Neuronal stem cell (in vitro differentiated cells): ENCODE results near the gene CD2AP.

Experiments
- DNase-seq: peaks from one replicate; pipeline ENCODE4 v3.0.0-alpha.2; 2013; ENCODE audit warnings: low spot score
- H2AFZ ChIP-seq: one replicate; pipeline ENCODE4 v1.6.1; 2013; ENCODE audit warnings: mild to moderate bottlenecking, low read length, inconsistent platforms
- H2AK5ac ChIP-seq: 2 replicates; pipeline ENCODE4 v1.6.1; 2013; ENCODE audit warnings: low read depth, mild to moderate bottlenecking, inconsistent platforms, low read length, moderate library complexity, mixed read lengths
- H2BK120ac ChIP-seq: 2 replicates; pipeline ENCODE4 v1.6.1; 2013; ENCODE audit warnings: low read depth, mild to moderate bottlenecking, inconsistent platforms, low read length, moderate library complexity, mixed read lengths
- H2BK12ac ChIP-seq: one replicate; pipeline ENCODE4 v1.6.1; 2013; ENCODE audit warnings: low read length, inconsistent platforms
- H2BK15ac ChIP-seq: 2 replicates; pipeline ENCODE4 v1.6.1; 2013; ENCODE audit warnings: mild to moderate bottlenecking, low read length, inconsistent platforms, mixed read lengths
- H2BK5ac ChIP-seq: one replicate; pipeline ENCODE4 v1.6.1; 2013; ENCODE audit warnings: inconsistent platforms, mild to moderate bottlenecking, low read length, moderate library complexity
- H3K14ac ChIP-seq: one replicate; pipeline ENCODE4 v1.6.1; 2013; ENCODE audit warnings: low read length, inconsistent platforms
- H3K18ac ChIP-seq: 2 replicates; pipeline ENCODE4 v1.6.1; 2013; ENCODE audit warnings: low read length, inconsistent platforms
- H3K23ac ChIP-seq: 2 replicates; pipeline ENCODE4 v1.6.1; 2013; ENCODE audit warnings: low read depth, mild to moderate bottlenecking, mixed read lengths, low read length, inconsistent platforms; ENCODE audit not compliant: poor library complexity
- H3K27ac ChIP-seq: replicated peaks from 3 replicates; pipeline ENCODE4 v1.5.1; 2013; ENCODE audit warnings: low read length, inconsistent platforms
- H3K27me3 ChIP-seq, 3 experiments: 2 replicates each; pipeline ENCODE4 v1.6.1; 2013; ENCODE audit warnings: low read length in 3 of 3, mild to moderate bottlenecking in 2 of 3, inconsistent platforms in 1 of 3, low read depth in 1 of 3, mixed read lengths in 1 of 3, moderate library complexity in 1 of 3; ENCODE audit not compliant: control insufficient read depth in 3 of 3, insufficient read depth in 3 of 3
- H3K36me3 ChIP-seq, 2 donors: replicated peaks in 1 of 2; 2 replicates each; pipeline ENCODE4 v1.6.1; 2013; ENCODE audit warnings: low read length in 2 of 2; ENCODE audit not compliant: control insufficient read depth in 2 of 2, insufficient read depth in 2 of 2
- H3K4ac ChIP-seq: 2 replicates; pipeline ENCODE4 v1.6.1; 2013; ENCODE audit warnings: inconsistent platforms, mild to moderate bottlenecking, low read length, moderate library complexity
- H3K4me1 ChIP-seq, 2 donors: 1 replicate in 1 of 2; 2 replicates in 1 of 2; pipeline ENCODE4 v1.6.1; 2013; ENCODE audit warnings: low read length in 2 of 2, low read depth in 1 of 2; ENCODE audit not compliant: control insufficient read depth in 2 of 2, insufficient read depth in 1 of 2
- H3K4me2 ChIP-seq: one replicate; pipeline ENCODE4 v1.6.1; 2013; ENCODE audit warnings: mild to moderate bottlenecking, low read length, inconsistent platforms; ENCODE audit not compliant: insufficient read depth, poor library complexity, severe bottlenecking
- H3K4me3 ChIP-seq, 2 donors: 2 replicates each; pipeline ENCODE4 v1.5.1; 2013; ENCODE audit warnings: low read length in 2 of 2, mild to moderate bottlenecking in 2 of 2, inconsistent platforms in 1 of 2, moderate library complexity in 1 of 2
- H3K79me1 ChIP-seq: one replicate; pipeline ENCODE4 v1.6.1; 2013; ENCODE audit warnings: low read depth, mild to moderate bottlenecking, inconsistent platforms, low read length, moderate library complexity
- H3K9ac ChIP-seq: one replicate; pipeline ENCODE4 v1.6.1; 2013; ENCODE audit warnings: mild to moderate bottlenecking, low read depth, low read length, inconsistent platforms; ENCODE audit not compliant: poor library complexity
- H3K9me3 ChIP-seq, 2 donors: replicated peaks in 1 of 2; 2 replicates each; pipeline versions ENCODE3 to v1.6.1; 2013; ENCODE audit warnings: low read length in 2 of 2, mild to moderate bottlenecking in 2 of 2, inconsistent platforms in 1 of 2, low read depth in 1 of 2, mixed read lengths in 1 of 2, moderate library complexity in 1 of 2; ENCODE audit not compliant: control insufficient read depth in 2 of 2, insufficient read depth in 1 of 2
- H4K8ac ChIP-seq: one replicate; pipeline ENCODE4 v1.6.1; 2013; ENCODE audit warnings: low read depth, mild to moderate bottlenecking, inconsistent platforms, low read length, moderate library complexity
- H4K91ac ChIP-seq: one replicate; pipeline ENCODE4 v1.6.1; 2013; ENCODE audit warnings: low read length, low read depth, mild to moderate bottlenecking, inconsistent platforms; ENCODE audit not compliant: poor library complexity
- WGBS, 2 donors: extraction: QIAGEN DNeasy Blood & Tissue Kit; methylation state at CpG; one replicate each; pipeline ENCODE4 v1.1.7; 2013; ENCODE audit warnings: missing lambda C conversion rate in 2 of 2, mixed read lengths in 1 of 2; ENCODE audit not compliant: insufficient read length in 2 of 2, insufficient replicate concordance in 1 of 2; ENCODE audit errors: extremely low coverage in 2 of 2; 5-methylcytosine and 5-hydroxymethylcytosine counted together

CD2AP gene

GRCh38 chr6:47532981-47533585 is 55.5 kb downstream of the CD2AP start:
- DNase-seq = no peak
- Histone ChIP-seq H3K27ac (no peak overlapping the region), H3K14ac (no peak overlapping the region), H2AFZ (no peak overlapping the region), H3K4me1 (no peaks in the 10 kb centered on the region), H3K27me3 (no peaks in the 10 kb centered on the region), H2BK5ac (no peak overlapping the region), H2BK12ac (no peak overlapping the region), H2AK5ac (no peak overlapping the region), H4K91ac (no peak overlapping the region), H3K18ac (no peak overlapping the region), H2BK15ac (no peak overlapping the region), H3K23ac (no peak overlapping the region), H3K79me1 (no peaks in the 10 kb centered on the region), H3K9ac (no peak overlapping the region), H3K4me2 (no peak overlapping the region), H3K9me3 (no peaks in the 10 kb centered on the region), H2BK120ac (no peak overlapping the region), H4K8ac (no peak overlapping the region), H3K4me3 (no peak overlapping the region), H3K36me3 (peaks cover 0 to 15% of the 10 kb centered on the region in 2 donors), H3K4ac (no peak overlapping the region)
- no CpG with 5 or more reads among the region's 1 CpG for WGBS, 2 donors

- no peak for DNase-seq
- Histone ChIP-seq H3K4ac (no peak overlapping the region), H3K79me1 (peaks cover 2% of the 10 kb centered on the region), H3K4me1 (no peaks in the 10 kb centered on the region), H2BK5ac (no peak overlapping the region), H3K27me3 (no peaks in the 10 kb centered on the region), H3K9ac (no peak overlapping the region), H3K27ac (no peak overlapping the region), H2AK5ac (no peak overlapping the region), H3K4me2 (no peak overlapping the region), H4K8ac (no peak overlapping the region), H3K36me3 (peaks cover 0 to 15% of the 10 kb centered on the region in 2 donors), H2BK12ac (no peak overlapping the region), H3K14ac (no peak overlapping the region), H3K4me3 (no peak overlapping the region), H3K23ac (no peak overlapping the region), H2BK15ac (no peak overlapping the region), H2BK120ac (no peak overlapping the region), H2AFZ (no peak overlapping the region), H3K18ac (no peak overlapping the region), H3K9me3 (no peaks in the 10 kb centered on the region), H4K91ac (no peak overlapping the region)
Measured at GRCh38 chr6:47534063-47534462, 56.5 kb downstream of the CD2AP start.

GRCh38 chr6:47535316-47536225 is 58.0 kb downstream of the CD2AP start:
- Histone ChIP-seq H4K8ac (no peak overlapping the region), H2BK5ac (no peak overlapping the region), H2BK120ac (no peak overlapping the region), H2AK5ac (no peak overlapping the region), H3K4me2 (no peak overlapping the region), H3K9ac (no peak overlapping the region), H2BK15ac (no peak overlapping the region), H3K36me3 (peaks cover 0 to 15% of the 10 kb centered on the region in 2 donors), H3K14ac (no peak overlapping the region), H3K4me1 (no peaks in the 10 kb centered on the region), H3K79me1 (peaks cover 2% of the 10 kb centered on the region), H3K27me3 (no peaks in the 10 kb centered on the region), H3K9me3 (no peaks in the 10 kb centered on the region), H3K18ac (no peak overlapping the region), H2AFZ (no peak overlapping the region), H3K23ac (no peak overlapping the region), H2BK12ac (no peak overlapping the region), H4K91ac (no peak overlapping the region), H3K4ac (no peak overlapping the region), H3K27ac (no peak overlapping the region), H3K4me3 (no peak overlapping the region)
- WGBS, 2 donors = no CpG with 5 or more reads among the region's 2 CpGs
- no peak for DNase-seq

GRCh38 chr6:47536816-47537401 is 59.3 kb downstream of the CD2AP start:
- Histone ChIP-seq H3K27me3 (no peaks in the 10 kb centered on the region), H3K9ac (no peak overlapping the region), H2BK12ac (no peak overlapping the region), H3K4me3 (no peak overlapping the region), H3K27ac (no peak overlapping the region), H3K9me3 (no peaks in the 10 kb centered on the region), H2AFZ (no peak overlapping the region), H3K23ac (no peak overlapping the region), H3K14ac (no peak overlapping the region), H2BK15ac (no peak overlapping the region), H3K4me2 (no peak overlapping the region), H4K91ac (no peak overlapping the region), H2BK120ac (no peak overlapping the region), H4K8ac (no peak overlapping the region), H3K79me1 (peaks cover 2% of the 10 kb centered on the region), H3K36me3 (peaks cover 0 to 15% of the 10 kb centered on the region in 2 donors), H2AK5ac (no peak overlapping the region), H3K18ac (no peak overlapping the region), H3K4me1 (no peaks in the 10 kb centered on the region), H3K4ac (no peak overlapping the region), H2BK5ac (no peak overlapping the region)
- DNase-seq = no peak
- no CpG with 5 or more reads among the region's 4 CpGs for whole genome bisulfite sequencing, 2 donors
